Activated CD8-positive, alpha-beta memory T cell treated with anti-CD3 and anti-CD28 coated beads for 48 hours (primary cell): ENCODE results near the gene CEACAM6.
"Not testable (repeated sequence)": the region's sequence is repeated elsewhere in the genome, so short reads cannot be mapped to it uniquely, and the experiment has no call there.

ENCODE experiments used
- DNase-seq, 3 experiments: peaks; one replicate each; pipeline ENCODE4 v3.0.0-alpha.2; 2020; ENCODE audit warnings: low read depth in 2 of 3, low spot score in 2 of 3

The CEACAM6 gene

DNA sequence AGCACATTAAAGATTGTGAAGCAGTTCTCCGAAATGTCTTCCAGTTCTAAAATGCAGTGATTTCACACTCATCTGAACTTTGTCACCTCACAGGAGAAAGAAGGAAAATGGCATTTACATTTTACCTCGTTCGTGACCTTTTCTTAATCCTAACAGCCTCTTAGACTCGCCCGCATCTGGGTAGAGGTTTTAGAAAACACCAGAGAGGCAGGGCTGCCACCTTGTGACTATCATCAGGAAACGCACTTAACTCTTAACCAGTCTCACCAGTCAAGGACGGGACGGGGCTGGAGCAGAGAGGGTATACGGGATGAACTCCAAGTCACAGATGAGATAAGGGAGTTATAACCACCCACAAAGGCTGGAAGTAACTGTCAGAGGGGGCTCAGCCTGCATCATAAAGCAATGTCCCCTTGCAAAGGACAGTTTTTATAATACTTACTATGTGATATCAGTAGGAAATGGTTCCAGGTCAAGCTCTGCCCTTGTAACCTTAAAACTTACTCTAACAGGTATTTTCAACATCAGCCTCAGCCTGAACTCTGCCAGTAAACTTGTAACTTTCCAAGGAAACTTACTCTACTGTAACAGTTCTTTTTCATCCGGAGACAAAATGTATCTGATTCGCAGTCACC, 8.6 kb upstream of the CEACAM6 start:
- DNase-seq: no peak

DNA sequence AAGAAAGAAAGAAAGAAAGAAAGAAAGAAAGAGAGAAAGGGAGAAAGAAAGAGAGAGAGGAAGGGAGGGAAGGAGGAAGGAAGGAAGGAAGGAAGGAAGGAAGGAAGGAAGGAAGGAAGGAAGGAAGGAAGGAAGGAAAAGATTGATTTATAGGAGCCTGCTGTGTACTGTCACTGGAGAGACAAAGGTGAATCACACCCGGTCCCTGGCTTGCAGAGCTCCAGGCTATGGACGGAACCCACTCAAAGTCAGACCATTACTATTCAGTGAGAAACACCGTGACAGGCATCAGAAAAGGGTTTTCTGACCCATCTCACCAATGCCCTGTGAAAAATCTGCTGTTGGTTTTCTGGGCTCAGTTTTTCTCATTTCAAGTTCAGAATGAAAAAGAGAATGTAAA, 7.3 kb upstream of the CEACAM6 start:
- DNase-seq: no peak

GRCh38 chr19:41750248-41751134, 4.8 kb upstream of the CEACAM6 start:
- DNase-seq: not testable (repeated sequence)

DNA sequence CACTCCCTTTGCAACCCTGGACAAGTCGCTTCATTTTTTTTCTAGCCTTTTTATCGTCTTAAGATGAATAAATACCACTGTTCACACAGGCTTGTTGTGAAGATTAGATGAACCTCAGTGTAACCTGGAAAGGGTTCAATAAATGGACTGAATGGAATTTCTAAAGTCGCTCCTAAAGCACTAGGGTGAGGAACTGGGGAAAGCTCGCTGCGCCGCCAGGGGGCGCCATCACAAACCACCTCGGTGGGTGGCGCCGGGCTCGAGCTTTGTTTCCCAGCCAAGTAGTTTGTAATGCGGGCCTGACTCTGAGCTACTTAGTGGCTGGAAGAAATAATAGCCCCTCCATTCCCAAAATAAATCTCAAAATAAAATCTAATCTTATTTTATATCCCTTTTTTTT, 2.2 kb upstream of the CEACAM6 start:
- DNase-seq: peak; percentile 11 to 81 (median 54)

DNA sequence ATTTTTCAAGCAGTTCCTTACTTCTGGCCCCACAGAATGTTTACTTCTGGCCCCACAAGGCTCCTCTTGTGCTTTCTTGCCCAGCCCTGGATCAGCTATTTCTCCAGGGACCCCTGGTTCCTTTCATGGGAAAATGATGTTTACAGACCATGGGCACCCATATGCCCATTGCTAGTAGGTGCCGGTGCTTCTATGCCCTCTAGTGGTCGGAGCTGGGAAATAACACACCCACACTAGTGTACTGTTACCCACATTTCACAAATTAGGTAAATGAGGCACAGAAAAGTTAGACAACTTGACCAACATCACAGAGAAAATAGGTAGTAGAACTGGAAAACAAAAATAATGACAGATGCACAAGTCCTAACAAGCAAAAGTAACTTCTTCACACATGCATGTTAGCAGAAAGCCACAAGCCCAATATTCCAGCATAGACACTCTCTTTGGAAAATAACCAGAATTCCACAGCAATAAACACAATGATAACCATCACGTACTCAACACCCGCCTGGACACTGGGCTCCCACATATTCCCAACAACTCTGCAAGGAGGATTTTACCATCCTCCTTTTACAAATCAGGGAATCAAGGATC, 1.3 kb upstream of the CEACAM6 start:
- peak; percentile 16 to 56 (median 33) for DNase-seq

GRCh38 chr19:41758846-41759245, 3.5 kb downstream of the CEACAM6 start:
- DNase-seq: no peak

GRCh38 chr19:41767115-41767514, 11.8 kb downstream of the CEACAM6 start:
- no peak for DNase-seq

GRCh38 chr19:41768105-41768504, 12.8 kb downstream of the CEACAM6 start:
- not testable (repeated sequence) for DNase-seq

DNA sequence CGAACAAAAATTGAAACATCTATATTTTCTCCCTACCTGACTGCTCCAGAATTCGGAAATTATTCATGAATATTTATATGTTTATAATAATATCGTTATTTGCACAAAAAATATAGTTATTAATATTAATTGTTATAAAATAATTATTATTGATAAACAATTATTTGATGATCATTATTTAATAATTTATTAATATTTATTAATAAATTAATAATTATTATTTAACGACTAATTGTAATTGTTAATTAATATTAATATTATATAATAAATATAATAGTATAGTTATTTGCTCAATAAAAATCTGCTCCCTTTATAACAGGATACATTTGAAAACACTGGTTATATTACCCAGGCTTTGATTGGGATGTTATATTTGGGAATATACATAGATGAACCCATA, 14.3 kb downstream of the CEACAM6 start:
- no peak for DNase-seq

DNA sequence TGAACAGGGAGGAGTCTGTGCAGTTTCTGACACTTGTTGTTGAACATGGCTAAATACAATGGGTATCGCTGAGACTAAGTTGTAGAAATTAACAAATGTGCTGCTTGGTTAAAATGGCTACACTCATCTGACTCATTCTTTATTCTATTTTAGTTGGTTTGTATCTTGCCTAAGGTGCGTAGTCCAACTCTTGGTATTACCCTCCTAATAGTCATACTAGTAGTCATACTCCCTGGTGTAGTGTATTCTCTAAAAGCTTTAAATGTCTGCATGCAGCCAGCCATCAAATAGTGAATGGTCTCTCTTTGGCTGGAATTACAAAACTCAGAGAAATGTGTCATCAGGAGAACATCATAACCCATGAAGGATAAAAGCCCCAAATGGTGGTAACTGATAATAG, 16.1 kb downstream of the CEACAM6 start:
- DNase-seq: no peak

- peak in 2 of 3 experiments; percentile 7 to 13 for DNase-seq
Measured at GRCh38 chr19:41774515-41774980, 19.2 kb downstream of the CEACAM6 start.

- DNase-seq: no peak
Measured at GRCh38 chr19:41776700-41777099, 21.4 kb downstream of the CEACAM6 start.

DNA sequence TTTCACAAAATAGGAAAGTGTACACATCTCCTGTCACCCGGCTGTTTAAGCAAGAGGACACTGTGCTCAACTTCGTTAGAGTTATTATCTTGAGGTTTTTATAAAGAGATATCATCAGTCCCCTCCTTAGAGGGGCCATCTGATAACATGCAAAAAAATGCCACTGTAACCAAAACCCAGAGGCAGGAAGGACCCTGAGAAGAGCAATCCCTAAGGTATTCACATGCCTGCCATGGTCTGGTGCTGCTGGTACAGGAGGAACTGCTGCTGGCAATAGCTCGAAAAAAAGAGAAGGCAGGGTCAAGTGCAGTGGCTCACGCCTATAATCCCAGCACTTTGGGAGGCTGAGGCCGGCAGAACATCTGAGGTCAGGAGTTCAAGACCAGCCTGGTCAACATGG, 28.3 kb downstream of the CEACAM6 start:
- no peak for DNase-seq

DNA sequence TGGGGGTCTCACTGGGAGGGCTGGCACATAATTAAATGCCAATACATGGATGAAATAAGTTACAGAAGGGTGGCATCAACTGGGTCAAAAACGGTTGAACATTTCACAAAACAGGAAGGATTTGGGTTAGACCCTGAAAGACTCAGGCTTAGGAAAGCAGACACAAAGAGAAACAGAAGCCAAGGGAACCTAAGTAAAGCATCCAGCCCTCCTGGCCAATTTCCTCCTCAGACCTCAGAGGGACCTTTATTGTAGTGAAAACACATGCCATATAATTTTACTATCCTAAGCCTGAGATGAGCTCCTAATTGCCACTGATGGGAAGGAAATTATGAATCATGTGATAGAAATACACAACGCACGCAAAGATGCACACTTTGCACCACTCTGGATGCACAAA, 29.0 kb downstream of the CEACAM6 start:
- no peak for DNase-seq

DNA sequence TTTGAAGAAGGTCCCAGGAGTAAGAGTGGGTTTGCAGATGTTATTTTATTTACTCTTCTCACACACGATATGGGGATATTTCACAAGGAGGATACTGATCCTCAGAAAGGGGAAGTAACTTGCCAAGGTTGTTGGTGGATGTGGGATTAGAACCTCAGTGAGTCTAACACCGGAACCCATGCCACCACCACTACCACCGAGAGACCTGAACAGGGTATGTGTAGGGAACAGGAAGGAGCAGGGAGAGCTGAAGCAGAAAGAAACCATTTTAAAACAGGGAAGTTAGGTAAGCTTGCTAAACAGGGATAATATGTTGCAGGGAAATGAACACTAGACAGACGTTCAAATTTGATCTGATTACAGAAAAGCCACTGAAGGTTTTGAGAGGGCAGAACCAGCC, 29.4 kb downstream of the CEACAM6 start:
- DNase-seq: no peak

- DNase-seq: peak; percentile 24 to 33 (median 32)
Measured at GRCh38 chr19:41785653-41786052, 30.3 kb downstream of the CEACAM6 start.

DNA sequence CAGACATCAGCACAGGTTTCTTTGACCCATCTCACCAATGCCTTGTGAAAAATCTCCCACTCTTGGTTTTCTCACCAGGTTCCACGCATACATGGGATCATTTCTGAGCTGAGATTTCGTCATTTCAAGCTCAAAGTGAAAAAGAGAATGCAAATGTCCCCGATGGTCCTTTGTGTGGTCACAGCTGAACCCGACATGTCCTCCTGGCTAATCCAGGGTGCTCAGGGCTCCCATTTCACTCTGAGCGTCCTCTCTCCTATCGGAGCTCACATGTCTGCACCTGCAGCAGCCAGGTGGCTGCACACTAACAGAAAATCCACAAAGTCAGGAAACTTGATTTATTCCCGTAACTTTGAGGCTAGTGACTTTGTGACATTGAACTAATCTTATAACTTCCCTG, 31.7 kb downstream of the CEACAM6 start:
- no peak for DNase-seq

GRCh38 chr19:41788518-41788917, 33.2 kb downstream of the CEACAM6 start:
- DNase-seq: not testable (repeated sequence)

DNA sequence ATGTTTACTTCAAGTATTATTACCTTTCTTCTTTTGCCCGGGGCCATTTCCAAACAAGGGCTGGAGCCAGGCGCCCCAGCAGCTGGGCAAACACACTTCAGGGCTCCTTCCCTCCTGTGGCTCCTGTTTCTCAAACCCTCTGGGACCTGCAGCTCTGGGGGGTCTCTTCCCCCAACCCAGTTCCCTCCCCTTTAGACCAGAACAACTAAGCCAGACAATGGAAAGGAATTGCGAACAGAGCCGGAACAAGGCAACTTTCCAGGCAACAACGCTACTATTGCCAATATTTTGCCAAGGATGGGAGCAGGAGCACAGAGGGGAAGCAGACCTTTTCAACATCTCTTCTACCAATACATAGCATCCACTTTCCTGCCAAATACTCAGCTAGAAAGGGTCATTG, 33.7 kb downstream of the CEACAM6 start:
- not testable (repeated sequence) for DNase-seq

DNA sequence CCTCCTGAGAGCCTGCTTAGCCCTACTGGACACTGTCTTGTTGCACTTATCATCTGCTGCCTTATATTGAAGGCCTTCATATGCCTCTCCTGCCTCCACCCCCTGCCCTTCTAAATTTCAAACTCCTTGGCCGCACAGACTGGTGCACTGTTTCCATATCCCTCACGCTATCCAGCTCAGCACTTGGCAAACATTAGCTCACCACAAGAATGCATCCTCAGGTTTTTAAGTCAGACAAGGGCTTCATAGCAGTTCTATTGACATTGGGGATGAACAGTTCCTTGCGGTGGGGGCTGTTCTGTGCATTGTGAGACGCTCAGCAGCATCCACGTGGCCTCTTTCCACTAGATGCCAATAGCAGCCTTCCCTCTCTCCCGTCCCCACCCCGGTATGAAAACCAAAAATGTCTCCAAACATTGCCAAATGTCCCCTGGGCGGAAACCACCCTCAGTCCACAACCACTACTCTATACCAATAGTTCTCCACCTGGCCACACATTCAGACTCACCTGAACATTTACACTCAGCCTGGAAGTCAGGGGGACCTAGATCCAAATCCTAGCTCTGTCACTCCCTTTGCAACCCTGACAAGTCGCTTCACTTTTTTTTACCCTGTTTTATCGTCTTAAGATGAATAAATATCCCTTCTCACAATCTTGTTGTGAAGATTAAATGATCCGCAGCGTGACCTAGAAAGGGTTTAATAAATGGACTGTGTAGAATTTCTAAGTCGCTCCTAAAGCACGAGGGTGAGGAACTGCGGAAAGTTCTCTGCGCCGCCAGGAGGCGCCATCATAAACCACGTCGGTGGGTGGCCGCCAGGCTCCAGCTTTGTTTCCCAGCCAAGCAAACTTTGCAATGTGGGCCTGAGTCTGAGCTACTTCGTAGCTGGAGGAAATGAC, 37.4 kb downstream of the CEACAM6 start:
- DNase-seq: peak in 2 of 3 experiments; percentile 18 to 33

- DNase-seq: no peak
Measured at GRCh38 chr19:41793414-41793727, 38.0 kb downstream of the CEACAM6 start.
